GM12864 (cell line): ENCODE measurements around the gene DSCAML1.

Experiments
- DNase-seq: peaks from one replicate; pipeline ENCODE4 v3.0.0-alpha.2; 2011; ENCODE audit warnings: low read depth
- H3K4me3 ChIP-seq: 2 replicates; pipeline ENCODE4 v1.5.1; 2011; ENCODE audit warnings: mild to moderate bottlenecking, low read depth, low read length, control low read depth
- TF ChIP-seq, protein P1 (sequence below): IDR thresholded peaks from 2 replicates; pipeline ENCODE4 v1.5.1; 2011; ENCODE audit warnings: low read depth, mild to moderate bottlenecking, moderate library complexity, low read length, control low read depth, inconsistent platforms; ENCODE audit errors: missing control alignments

The DSCAML1 gene

DNA sequence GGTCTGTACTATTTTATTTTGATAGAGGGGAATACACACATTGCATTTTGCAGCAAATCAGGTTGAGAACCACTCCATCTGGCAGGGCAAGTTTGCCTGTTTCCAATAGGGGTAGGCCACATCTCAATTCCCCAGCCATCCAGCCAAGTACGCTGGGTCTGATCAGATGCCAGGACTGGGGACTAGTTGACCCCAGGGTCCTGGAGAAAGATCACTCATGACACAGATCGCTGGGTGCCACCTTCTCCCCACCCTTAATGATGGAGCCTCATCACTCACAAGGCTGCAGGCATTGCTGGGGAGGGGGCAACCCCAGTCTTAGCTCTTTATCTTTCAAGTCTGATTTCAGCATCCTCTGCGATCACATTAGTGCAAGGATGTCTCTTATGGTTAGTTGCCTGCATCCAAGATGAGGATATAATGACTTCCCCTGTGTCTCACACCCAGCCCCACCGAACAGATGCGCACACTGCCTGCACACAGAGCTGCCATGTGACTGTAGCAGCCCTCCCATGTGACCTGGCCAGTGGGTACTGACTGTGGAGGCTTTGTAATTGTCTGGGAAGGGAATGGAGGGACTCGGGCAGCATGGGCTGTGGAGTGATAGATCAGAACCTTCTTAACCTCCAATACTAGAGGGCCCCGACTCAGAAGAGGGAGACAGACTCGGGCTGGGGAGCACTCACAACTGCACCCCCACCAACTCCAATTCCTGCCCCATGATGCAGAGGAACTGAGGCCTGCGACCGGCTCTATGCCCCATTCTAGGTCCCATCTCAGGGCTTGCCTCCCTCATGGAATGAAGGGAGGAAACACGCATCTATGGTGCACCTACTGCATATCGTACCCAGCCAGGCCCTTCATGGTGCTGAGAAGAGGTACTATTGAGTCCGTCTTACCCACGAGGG lies 155.8 kb downstream of the DSCAML1 start:
- TF ChIP-seq, protein P1, sequence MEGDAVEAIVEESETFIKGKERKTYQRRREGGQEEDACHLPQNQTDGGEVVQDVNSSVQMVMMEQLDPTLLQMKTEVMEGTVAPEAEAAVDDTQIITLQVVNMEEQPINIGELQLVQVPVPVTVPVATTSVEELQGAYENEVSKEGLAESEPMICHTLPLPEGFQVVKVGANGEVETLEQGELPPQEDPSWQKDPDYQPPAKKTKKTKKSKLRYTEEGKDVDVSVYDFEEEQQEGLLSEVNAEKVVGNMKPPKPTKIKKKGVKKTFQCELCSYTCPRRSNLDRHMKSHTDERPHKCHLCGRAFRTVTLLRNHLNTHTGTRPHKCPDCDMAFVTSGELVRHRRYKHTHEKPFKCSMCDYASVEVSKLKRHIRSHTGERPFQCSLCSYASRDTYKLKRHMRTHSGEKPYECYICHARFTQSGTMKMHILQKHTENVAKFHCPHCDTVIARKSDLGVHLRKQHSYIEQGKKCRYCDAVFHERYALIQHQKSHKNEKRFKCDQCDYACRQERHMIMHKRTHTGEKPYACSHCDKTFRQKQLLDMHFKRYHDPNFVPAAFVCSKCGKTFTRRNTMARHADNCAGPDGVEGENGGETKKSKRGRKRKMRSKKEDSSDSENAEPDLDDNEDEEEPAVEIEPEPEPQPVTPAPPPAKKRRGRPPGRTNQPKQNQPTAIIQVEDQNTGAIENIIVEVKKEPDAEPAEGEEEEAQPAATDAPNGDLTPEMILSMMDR: no peak
- H3K4me3 ChIP-seq: no peak overlapping the region
- no peak for DNase-seq

DNA sequence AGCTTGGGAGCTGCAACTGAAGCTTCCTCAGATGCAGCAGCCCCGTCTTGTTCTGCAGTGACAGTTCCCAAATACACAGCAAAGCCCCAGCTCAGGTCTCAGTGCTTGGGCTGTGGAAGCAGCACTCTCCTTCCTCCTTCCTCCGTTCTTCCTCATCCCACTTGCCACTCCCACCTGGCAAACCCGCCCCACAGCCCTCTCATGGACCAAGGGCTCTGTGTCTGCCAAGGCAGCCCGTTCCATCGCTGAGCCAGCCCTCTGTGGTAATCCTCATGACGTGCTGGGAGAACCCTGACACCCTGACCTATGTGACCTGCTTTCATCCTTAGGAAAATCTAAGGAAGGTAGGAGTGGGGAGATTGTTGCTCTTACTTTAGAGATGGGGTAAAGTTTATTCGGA lies 157.0 kb downstream of the DSCAML1 start:
- DNase-seq: no peak
- TF ChIP-seq, protein P1: no peak
- no peak overlapping the region for H3K4me3 ChIP-seq

- no peak for DNase-seq
- TF ChIP-seq, protein P1: no peak
- no peak overlapping the region for H3K4me3 ChIP-seq
These were observed 157.4 kb downstream of the DSCAML1 start for GRCh38 chr11:117639601-117640000.

- TF ChIP-seq, protein P1: no peak
- no peak overlapping the region for H3K4me3 ChIP-seq
- DNase-seq: no peak
These were observed 158.0 kb downstream of the DSCAML1 start for GRCh38 chr11:117638911-117639543.

DNA sequence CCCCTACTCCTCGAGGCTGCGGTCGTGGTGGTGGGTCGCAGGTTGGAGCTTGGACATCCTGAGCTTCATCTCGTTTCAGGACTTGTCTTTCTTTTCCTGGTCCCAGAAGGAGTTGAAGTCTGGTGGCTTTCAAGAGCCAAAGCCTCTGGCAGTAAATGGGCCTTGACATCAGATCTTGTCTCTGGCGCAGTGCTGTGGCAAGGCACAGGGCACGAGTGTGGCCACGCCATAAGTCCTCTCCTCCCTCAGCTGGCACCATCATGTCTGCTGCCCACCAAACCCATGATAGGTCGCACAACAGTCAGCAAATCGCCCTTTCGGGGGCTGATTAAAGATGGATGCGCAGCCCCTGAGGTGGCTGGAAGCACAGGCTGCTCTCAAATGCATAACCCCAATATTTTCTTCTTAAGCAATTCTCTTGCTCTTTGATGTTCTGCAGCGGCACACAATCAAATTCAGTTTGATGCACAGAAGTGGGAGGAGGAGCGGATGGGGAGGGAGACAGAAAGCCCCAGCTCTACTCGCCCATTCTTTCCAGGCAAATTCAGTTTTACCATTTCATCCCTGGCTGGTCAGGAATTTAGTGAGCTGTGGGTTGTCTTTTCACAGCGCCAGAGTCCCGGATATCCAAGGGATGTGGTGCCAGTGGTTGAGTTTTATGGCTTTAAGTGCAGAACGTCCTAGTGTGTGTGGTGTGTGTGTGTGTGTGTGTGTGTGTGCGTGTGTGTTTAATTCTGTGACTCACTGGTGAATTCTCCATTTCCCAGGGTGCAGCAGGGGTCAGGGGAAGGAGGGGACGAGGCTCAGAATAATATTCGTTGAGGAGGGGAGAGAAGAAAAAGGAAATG lies 162.0 kb downstream of the DSCAML1 start:
- no peak overlapping the region for H3K4me3 ChIP-seq
- TF ChIP-seq, protein P1: no peak
- DNase-seq: no peak

DNA sequence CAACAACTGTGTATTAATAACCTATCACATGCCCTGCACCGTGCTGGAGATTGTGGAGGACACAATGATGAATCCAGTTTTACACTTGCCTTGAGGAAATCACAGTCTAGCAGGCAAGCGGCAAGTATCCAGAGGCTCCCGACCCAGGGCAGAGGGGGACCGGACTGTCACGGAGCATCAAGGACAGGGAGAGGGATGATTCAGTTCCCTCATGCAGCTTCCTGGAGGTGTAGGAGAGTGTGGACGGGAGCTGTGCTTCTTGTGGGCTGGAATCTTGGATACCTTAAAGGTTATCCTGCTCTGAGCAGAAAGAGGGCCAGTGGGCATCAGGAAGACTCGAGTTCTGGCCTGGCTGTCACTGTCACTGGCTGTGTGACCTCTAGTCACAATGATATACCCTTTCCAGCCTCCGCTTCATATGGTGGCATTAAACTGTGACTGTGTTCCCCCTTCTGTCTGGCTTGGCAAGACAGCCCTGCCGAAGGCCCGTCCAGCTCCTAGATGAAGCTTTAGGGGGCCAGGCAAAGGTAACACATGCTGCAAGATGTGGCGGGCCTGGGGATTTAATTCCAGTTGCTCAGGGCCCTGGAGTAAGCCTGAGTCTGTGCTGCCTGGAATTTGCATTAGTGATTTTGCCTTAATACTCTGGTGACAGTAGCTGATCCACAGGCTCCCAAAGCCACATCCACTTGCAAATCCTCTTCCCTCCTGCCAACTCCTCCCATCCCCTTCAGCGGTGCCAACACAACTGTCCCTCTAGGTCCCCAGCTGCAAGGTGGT lies 162.8 kb downstream of the DSCAML1 start:
- no peak overlapping the region for H3K4me3 ChIP-seq
- no peak for DNase-seq
- TF ChIP-seq, protein P1: no peak
